WI38 (cell line): ENCODE results near the gene LMNA.
"Not testable (repeated sequence)": the region's sequence is repeated elsewhere in the genome, so short reads cannot be mapped to it uniquely, and the experiment has no call there.

ENCODE experiments used
- H3K4me3 ChIP-seq: 2 replicates; pipeline ENCODE4 v1.5.1; 2011; ENCODE audit warnings: low read depth, mild to moderate bottlenecking, control low read depth, low read length
- TF ChIP-seq, protein P1 (sequence below): IDR thresholded peaks from 2 replicates; pipeline ENCODE4 v1.5.1; 2012; ENCODE audit warnings: low read depth, mild to moderate bottlenecking, control low read depth, low read length

LMNA gene

DNA sequence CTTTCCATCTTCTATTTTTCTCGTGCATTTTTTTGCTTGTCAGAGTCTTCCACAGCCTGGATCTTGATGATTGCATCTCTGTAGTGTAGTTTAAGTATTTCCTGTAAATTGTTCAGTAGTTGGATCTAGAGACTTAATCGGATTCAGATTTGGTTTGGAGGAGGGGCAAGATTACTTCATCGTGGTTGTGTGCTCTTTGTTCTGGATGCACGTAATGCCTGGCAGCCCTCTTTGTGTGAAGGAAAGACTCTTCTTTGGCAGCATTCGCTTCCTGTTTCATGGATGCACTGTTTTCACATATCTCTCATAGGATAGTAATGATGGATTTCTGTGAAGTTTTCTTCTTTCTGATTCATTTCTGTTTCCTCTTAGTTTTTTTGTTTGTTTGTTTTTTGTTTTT lies 53.0 kb downstream of the LMNA start:
- TF ChIP-seq, protein P1, sequence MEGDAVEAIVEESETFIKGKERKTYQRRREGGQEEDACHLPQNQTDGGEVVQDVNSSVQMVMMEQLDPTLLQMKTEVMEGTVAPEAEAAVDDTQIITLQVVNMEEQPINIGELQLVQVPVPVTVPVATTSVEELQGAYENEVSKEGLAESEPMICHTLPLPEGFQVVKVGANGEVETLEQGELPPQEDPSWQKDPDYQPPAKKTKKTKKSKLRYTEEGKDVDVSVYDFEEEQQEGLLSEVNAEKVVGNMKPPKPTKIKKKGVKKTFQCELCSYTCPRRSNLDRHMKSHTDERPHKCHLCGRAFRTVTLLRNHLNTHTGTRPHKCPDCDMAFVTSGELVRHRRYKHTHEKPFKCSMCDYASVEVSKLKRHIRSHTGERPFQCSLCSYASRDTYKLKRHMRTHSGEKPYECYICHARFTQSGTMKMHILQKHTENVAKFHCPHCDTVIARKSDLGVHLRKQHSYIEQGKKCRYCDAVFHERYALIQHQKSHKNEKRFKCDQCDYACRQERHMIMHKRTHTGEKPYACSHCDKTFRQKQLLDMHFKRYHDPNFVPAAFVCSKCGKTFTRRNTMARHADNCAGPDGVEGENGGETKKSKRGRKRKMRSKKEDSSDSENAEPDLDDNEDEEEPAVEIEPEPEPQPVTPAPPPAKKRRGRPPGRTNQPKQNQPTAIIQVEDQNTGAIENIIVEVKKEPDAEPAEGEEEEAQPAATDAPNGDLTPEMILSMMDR, result no peak

DNA sequence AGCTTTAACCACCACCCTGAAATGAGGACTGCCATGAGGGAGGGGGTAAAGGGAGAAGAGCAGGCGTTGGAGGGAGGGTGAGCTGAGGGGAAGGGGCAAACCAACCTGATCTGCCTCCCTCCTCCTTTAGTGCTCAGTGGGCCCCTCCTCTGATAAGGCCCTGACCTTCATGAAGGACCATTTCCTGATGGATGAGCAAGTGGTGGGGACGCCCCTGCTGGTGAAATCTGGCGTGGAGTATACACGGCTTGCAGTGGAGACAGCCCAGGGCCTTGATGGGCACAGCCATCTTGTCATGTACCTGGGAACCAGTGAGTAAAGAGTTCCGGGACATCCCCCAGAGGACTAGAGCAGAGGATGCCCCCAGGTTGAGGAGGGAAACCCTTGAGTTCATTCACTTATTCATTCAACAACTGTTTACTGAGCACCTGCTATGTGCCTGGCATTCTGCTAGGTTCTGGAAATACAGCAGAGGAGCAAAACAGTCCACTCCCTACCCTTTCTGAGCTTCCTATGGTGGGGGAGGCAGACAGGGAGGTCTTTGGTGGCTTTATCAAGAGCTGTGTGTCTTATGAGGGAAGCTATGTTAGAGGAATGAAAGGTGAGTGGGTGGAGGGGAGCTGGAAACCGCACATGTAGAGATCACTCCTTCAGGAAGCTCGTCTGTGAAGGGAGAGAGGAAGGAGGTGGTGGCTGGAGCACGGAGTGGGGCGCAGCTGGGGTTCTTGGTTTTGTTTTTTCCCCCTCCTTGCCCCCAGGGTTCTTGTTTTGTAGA lies 58.4 kb downstream of the LMNA start:
- TF ChIP-seq, protein P1, result no peak
- H3K4me3 ChIP-seq, result no peak overlapping the region

More for the DNA sequence above, 53.0 kb downstream of the LMNA start:
- H3K4me3 ChIP-seq, result no peak overlapping the region

DNA sequence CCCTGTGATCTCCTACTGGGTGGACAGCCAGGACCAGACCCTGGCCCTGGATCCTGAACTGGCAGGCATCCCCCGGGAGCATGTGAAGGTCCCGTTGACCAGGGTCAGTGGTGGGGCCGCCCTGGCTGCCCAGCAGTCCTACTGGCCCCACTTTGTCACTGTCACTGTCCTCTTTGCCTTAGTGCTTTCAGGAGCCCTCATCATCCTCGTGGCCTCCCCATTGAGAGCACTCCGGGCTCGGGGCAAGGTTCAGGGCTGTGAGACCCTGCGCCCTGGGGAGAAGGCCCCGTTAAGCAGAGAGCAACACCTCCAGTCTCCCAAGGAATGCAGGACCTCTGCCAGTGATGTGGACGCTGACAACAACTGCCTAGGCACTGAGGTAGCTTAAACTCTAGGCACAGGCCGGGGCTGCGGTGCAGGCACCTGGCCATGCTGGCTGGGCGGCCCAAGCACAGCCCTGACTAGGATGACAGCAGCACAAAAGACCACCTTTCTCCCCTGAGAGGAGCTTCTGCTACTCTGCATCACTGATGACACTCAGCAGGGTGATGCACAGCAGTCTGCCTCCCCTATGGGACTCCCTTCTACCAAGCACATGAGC lies 62.2 kb downstream of the LMNA start:
- TF ChIP-seq, protein P1, result no peak
- no peak overlapping the region for H3K4me3 ChIP-seq

DNA sequence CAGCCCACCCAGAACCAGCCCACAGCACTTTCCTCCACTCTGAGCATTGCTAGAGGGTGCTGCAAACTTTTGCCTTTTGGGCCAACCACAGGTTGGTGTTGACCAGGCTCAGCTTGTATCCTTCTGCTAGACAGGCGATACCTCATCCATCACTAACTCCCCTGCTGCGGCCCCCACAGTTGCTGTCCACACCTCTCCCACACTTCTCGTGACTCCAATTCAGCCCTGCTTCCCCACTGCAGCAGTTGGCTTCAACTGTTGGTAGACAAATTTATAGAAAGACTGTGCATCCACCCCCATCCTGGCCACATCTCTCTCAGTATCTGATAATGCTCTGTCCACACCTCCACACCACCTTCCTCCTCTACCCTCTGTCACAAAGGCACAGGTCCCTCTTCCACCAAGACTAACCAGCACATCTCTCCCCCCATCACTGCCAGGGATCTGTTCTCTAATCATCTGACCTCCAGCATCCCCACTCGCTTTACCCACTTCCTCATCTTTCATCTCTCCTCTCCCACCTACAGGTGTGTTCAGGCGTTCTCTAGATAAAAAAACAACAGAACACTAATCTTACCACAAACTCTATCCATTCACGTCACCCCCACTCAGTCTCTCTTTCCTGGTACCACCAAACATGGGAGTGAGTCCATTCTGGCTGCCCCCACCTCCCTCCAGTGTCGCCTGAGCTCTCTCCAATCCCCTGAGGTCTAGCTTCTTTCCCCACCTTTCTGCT lies 63.6 kb downstream of the LMNA start:
- no peak overlapping the region for H3K4me3 ChIP-seq
- TF ChIP-seq, protein P1, result no peak

DNA sequence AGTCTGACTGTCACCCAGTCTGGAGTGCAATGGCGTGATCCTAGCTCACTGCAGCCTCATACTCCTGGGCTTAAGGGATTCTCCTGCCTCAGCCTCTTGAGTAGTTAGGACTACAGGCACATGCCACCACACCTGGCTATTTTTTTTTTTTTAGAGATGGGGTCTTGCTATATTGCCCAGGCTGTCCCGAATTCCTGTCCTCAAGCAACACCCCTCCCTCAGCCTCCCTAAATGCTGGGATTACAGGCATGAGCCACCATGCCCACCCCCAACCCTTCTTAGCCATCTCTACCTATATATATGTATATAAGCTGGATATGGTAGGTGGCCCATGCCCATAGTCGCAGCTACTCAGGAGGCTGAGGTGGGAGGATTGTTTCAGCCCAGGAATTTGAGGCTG lies 66.0 kb downstream of the LMNA start:
- no peak overlapping the region for H3K4me3 ChIP-seq
- TF ChIP-seq, protein P1, result no peak

DNA sequence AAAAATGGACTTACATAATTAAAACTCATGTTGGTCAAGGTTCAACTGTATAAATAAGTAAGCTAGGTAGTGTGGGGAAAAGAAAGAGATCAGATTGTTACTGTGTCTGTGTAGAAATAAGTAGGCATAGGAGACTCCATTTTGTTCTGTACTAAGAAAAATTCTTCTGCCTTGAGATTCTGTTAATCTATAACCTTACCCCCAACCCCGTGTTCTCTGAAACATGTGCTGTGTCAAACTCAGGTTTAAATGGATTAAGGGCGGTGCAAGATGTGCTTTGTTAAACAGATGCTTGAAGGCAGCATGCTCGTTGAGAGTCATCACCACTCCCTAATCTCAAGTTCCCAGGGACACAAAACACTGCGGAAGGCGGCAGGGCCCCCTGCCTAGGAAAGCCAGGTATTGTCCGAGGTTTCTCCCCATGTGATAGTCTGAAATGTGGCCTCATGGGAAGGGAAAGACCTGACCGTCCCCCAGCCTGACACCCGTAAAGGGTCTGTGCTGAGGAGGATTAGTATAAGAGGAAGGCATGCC lies 66.9 kb downstream of the LMNA start:
- H3K4me3 ChIP-seq, result not testable (repeated sequence)

DNA sequence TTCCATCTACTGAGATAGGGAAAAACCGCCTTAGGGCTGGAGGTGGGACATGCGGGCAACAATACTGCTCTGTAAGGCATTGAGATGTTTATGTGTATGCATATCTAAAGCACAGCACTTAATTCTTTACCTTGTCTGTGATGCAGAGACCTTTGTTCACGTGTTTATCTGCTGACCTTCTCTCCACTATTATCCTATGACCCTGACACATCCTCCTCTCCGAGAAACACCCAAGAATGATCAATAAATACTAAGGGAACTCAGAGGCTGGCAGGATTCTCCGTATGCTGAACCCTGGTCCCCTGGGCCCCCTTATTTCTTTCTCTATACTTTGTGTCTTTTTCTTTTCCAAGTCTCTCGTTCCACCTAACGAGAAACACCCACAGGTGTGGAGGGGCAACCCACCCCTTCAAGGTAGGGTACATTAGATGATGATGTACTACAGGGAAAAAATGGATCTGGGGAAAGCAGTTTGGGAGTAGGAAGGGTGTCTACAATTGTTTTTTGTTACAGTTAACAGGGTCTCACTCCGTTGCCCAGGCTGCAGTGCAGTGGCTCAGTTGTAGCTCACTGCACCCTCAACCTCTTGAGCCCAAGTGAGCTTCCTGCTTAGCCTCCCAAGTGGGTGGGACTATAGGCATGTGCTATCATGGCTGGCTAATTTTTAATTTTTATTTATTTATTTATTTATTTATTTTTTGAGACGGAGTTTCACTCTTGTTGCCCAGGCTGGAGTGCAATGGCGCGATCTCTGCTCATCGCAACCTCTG lies 67.7 kb downstream of the LMNA start:
- not testable (repeated sequence) for H3K4me3 ChIP-seq

DNA sequence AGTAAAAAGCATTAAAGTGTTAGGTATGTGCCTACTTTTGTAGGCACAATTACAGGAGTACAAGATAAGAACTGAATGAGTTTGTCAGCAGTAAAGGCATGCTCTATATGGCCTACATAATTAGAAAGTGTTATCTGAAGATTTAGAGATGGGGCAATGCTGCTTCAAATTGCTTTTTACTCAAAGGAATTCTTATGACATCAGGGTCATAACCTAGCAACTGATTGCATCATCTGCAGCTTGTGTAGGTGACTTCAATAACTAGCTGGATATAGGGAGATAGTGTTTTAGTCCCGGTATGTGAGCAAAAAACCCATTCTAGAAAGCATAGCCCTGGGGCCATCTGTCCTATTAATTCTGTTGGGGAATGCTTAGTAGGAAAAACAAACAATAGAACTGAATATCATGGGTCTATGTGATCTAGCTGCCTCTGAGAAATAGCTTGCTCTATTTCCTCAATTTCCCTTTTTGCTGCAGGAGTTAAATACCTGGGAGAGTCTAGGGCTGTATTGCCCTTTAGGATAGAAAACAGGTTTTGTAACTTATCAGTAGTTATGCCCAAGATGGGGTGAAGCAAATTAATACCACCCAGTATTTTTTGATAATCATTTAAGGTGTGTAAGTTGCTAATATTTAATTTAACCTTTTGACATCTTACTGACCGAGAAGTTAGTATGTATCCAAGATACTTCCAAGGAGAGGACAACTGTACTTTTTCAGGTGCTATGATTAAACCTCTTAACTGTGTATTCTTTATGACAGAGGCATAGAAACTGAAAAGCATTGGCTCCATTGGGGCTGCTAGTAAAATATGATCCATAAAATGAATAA lies 72.1 kb downstream of the LMNA start:
- not testable (repeated sequence) for H3K4me3 ChIP-seq
